Liver (tissue), 9 donors: ENCODE data around the gene RNLS. TPM values are rescaled to one million over a fixed set of nuclear protein-coding genes. Genes with fewer than 3 reads are reported as not detected.
A peak's percentile ranks its signal among the peaks of the same experiment; 100 is the strongest.

Source experiments
- DNase-seq: peaks from one replicate; pipeline ENCODE4 v3.0.0-alpha.2; 2017; ENCODE audit warnings: low spot score
- H3K27ac ChIP-seq, 2 donors: one replicate each; pipeline ENCODE4 v1.7.0; 2013; ENCODE audit warnings: inconsistent platforms in 2 of 2, low read length in 2 of 2, control low read depth in 1 of 2, low read depth in 1 of 2, mild to moderate bottlenecking in 1 of 2
- H3K27me3 ChIP-seq, 4 donors: one replicate each; pipeline versions ENCODE4 v1.6.1 to v1.7.0; 2013; ENCODE audit warnings: low read length in 3 of 4, inconsistent platforms in 1 of 4, mild to moderate bottlenecking in 1 of 4, moderate library complexity in 1 of 4; ENCODE audit not compliant: control insufficient read depth in 4 of 4, insufficient read depth in 4 of 4
- H3K36me3 ChIP-seq, 4 donors: one replicate each; pipeline versions ENCODE4 v1.6.1 to v1.7.0; 2013; ENCODE audit warnings: low read length in 3 of 4, mild to moderate bottlenecking in 3 of 4, low read depth in 1 of 4, moderate library complexity in 1 of 4; ENCODE audit not compliant: control insufficient read depth in 4 of 4, insufficient read depth in 3 of 4
- H3K4me1 ChIP-seq, 4 donors: one replicate each; pipeline versions ENCODE4 v1.6.1 to v1.7.0; 2013; ENCODE audit warnings: low read length in 3 of 4, mild to moderate bottlenecking in 3 of 4, moderate library complexity in 1 of 4; ENCODE audit not compliant: control insufficient read depth in 4 of 4, insufficient read depth in 4 of 4
- H3K4me3 ChIP-seq, 3 donors: one replicate each; pipeline versions ENCODE4 v1.6.1 to v1.7.0; 2013; ENCODE audit warnings: low read length in 3 of 3, control low read depth in 1 of 3, low read depth in 1 of 3, mild to moderate bottlenecking in 1 of 3
- H3K9ac ChIP-seq, 2 donors: one replicate each; pipeline ENCODE4 v1.7.0; 2013; ENCODE audit warnings: low read length in 2 of 2, mild to moderate bottlenecking in 2 of 2, moderate library complexity in 2 of 2, control low read depth in 1 of 2, low read depth in 1 of 2
- H3K9me3 ChIP-seq, 4 donors: one replicate each; pipeline versions ENCODE4 v1.6.1 to v1.7.0; 2013; ENCODE audit warnings: low read length in 3 of 4; ENCODE audit not compliant: control insufficient read depth in 4 of 4
- EGR1 ChIP-seq, 2 donors: IDR thresholded peaks; 2 replicates each; pipeline ENCODE4 v1.6.1; 2016 to 2018; ENCODE audit warnings: antibody characterized with exemption in 2 of 2, low read depth in 2 of 2
- FOXA1 ChIP-seq: IDR thresholded peaks from 2 replicates; pipeline ENCODE4 v1.6.1; 2016; ENCODE audit warnings: antibody characterized with exemption
- FOXA2 ChIP-seq: IDR thresholded peaks from 2 replicates; pipeline ENCODE4 v1.6.1; 2016; ENCODE audit warnings: antibody characterized with exemption
- GABPA ChIP-seq, 2 donors: IDR thresholded peaks in 1 of 2; conservative IDR thresholded peaks in 1 of 2; 2 replicates each; pipeline ENCODE4 v1.6.1; 2016; ENCODE audit warnings: antibody characterized with exemption in 2 of 2, mild to moderate bottlenecking in 1 of 2, moderate library complexity in 1 of 2
- HNF4A ChIP-seq, 2 donors: conservative IDR thresholded peaks; 2 replicates each; pipeline ENCODE4 v1.6.1; 2016; ENCODE audit warnings: antibody characterized with exemption in 2 of 2, mild to moderate bottlenecking in 2 of 2
- HNF4G ChIP-seq: IDR thresholded peaks from 2 replicates; pipeline ENCODE4 v1.6.1; 2016; ENCODE audit warnings: antibody characterized with exemption
- JUND ChIP-seq, 2 donors: IDR thresholded peaks; 2 replicates each; pipeline ENCODE4 v1.6.1; 2016; ENCODE audit warnings: antibody characterized with exemption in 2 of 2
- NR2F2 ChIP-seq: IDR thresholded peaks from 2 replicates; pipeline ENCODE4 v1.6.1; 2016; ENCODE audit warnings: antibody characterized with exemption
- RAD21 ChIP-seq, 2 donors: IDR thresholded peaks; 2 replicates each; pipeline ENCODE4 v1.6.1; 2016; ENCODE audit warnings: antibody characterized with exemption in 2 of 2, mild to moderate bottlenecking in 2 of 2
- RXRA ChIP-seq, 2 donors: IDR thresholded peaks; 2 replicates each; pipeline ENCODE4 v1.6.1; 2017 to 2018; ENCODE audit warnings: antibody characterized with exemption in 2 of 2, mild to moderate bottlenecking in 1 of 2
- SP1 ChIP-seq: IDR thresholded peaks from 2 replicates; pipeline ENCODE4 v1.6.1; 2018; ENCODE audit warnings: antibody characterized with exemption, mild to moderate bottlenecking
- TAF1 ChIP-seq: conservative IDR thresholded peaks from 2 replicates; pipeline ENCODE4 v1.6.1; 2016; ENCODE audit warnings: antibody characterized with exemption, mild to moderate bottlenecking
- YY1 ChIP-seq: IDR thresholded peaks from 2 replicates; pipeline ENCODE4 v1.6.1; 2016; ENCODE audit warnings: antibody characterized with exemption, mild to moderate bottlenecking
- WGBS: extraction: QIAGEN DNeasy Blood & Tissue Kit; methylation state at CpG from one replicate; pipeline ENCODE4 v1.1.7; 2013; 5-methylcytosine and 5-hydroxymethylcytosine counted together
- polyA plus RNA-seq, 2 donors: library from polyadenylated mRNA; stranded (reverse) in 1 of 2; unstranded in 1 of 2; fragments of 200-250 nt in 1 of 2; fragments of >200 nt in 1 of 2; fragmentation: Nextera tagmentation in 1 of 2; extraction: Ambion mirVana in 1 of 2; gene quantifications; one replicate each; pipeline versions ENCODE4 v1.2.1 to v1.2.3, GENCODE V29; 2013 to 2015
- total RNA-seq, 2 donors: library from RNA; depleted of rRNA; stranded (reverse); fragments of >200 nt; gene quantifications; one replicate each; pipeline ENCODE4 v1.2.3, GENCODE V29; 2014
- TF ChIP-seq, protein P1 (sequence below): IDR thresholded peaks from 2 replicates; pipeline ENCODE4 v1.6.1; 2016; ENCODE audit warnings: antibody characterized with exemption
- TF ChIP-seq, protein P2 (sequence below): fragments of 150-350 bp; IDR thresholded peaks from 2 replicates; pipeline ENCODE4 v1.5.1; 2017; ENCODE audit warnings: improper control_type of control experiment, low read depth, low read length; ENCODE audit not compliant: missing input control
- TF ChIP-seq, protein P3 (sequence below): IDR thresholded peaks from 2 replicates; pipeline ENCODE4 v1.6.1; 2016; ENCODE audit warnings: antibody characterized with exemption
- TF ChIP-seq, protein P4 (sequence below): IDR thresholded peaks from 2 replicates; pipeline ENCODE4 v1.6.1; 2016; ENCODE audit warnings: antibody characterized with exemption
- TF ChIP-seq, protein P5 (sequence below): IDR thresholded peaks from 2 replicates; pipeline ENCODE4 v1.6.1; 2016; ENCODE audit warnings: antibody characterized with exemption, mild to moderate bottlenecking
- donor health status: healthy.
- donor health status: healthy.
- donor health status: healthy.
- donor health status: healthy.
- donor health status: healthy.

RNLS gene
- total RNA-seq = 10 to 100 TPM in 1 of 2 donors, 1 to 10 TPM in 1; 4.1 to 12.4 TPM
- 1 to 10 TPM; 7.3 to 7.8 TPM for polyA plus RNA-seq

DNA sequence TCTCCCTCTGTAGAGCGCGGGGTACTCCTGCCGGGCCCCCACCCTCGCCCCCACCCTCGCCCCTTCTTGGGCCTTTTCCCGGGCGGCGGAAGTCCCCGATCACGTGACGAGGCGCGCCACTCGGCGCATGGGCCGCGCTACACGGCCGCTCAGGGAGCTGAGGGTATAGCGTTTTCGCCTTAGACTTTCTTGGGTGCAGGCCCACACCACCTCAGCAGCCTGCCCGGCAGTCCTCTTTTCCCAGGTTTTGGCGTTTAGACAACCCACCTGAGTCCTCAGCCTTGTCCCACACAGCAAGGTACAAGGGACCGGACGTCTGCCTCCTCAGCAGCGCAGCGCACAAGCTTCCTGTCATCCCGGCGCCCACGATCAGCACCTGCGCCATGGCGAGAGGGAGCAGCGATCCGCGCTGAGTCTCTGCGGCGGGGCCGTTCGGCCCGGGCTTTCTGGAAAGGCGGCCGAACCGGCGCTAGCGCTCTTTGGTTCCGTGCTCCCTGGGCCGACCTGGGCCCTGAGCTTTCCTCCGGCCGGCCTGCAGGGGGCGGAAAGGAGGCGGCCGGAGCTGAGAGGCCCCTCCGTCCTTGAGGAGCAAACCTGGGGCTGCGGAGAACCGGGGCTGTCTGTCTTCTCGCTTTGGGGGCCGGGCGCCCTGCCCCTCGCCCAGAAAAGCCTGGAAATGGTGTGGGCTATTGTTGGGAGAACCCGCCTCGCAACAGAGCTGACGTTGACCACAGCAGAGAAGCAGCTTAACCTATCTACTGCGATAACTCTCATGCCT lies at the start of gene RNLS:
Gene RNLS (minus strand): TSS at position 513 of the 778 bp plus-strand sequence.
- 2% methylated on average over 63 of the region's 63 CpGs for WGBS
- Histone ChIP-seq H3K27ac (peak within 1 kb of the TSS; percentile 91 to 95), H3K36me3 (no peaks in the 10 kb centered on the region), H3K4me3 (peak within 1 kb of the TSS; percentile 63 to 84 (median 77)), H3K9me3 (no peaks in the 10 kb centered on the region), H3K9ac (peak within 1 kb of the TSS; percentile 95 to 96), H3K4me1 (peaks cover 0 to 10% (median 5%) of the 10 kb centered on the region in 4 donors), H3K27me3 (no peaks in the 10 kb centered on the region)
- DNase-seq = peak; percentile 74
- no peak for TF ChIP-seq HNF4G
- TF ChIP-seq FOXA1 = no peak
- TF ChIP-seq, protein P1, sequence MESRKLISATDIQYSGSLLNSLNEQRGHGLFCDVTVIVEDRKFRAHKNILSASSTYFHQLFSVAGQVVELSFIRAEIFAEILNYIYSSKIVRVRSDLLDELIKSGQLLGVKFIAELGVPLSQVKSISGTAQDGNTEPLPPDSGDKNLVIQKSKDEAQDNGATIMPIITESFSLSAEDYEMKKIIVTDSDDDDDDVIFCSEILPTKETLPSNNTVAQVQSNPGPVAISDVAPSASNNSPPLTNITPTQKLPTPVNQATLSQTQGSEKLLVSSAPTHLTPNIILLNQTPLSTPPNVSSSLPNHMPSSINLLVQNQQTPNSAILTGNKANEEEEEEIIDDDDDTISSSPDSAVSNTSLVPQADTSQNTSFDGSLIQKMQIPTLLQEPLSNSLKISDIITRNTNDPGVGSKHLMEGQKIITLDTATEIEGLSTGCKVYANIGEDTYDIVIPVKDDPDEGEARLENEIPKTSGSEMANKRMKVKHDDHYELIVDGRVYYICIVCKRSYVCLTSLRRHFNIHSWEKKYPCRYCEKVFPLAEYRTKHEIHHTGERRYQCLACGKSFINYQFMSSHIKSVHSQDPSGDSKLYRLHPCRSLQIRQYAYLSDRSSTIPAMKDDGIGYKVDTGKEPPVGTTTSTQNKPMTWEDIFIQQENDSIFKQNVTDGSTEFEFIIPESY = no peak
- no peak for TF ChIP-seq NR2F2
- TF ChIP-seq, protein P2, sequence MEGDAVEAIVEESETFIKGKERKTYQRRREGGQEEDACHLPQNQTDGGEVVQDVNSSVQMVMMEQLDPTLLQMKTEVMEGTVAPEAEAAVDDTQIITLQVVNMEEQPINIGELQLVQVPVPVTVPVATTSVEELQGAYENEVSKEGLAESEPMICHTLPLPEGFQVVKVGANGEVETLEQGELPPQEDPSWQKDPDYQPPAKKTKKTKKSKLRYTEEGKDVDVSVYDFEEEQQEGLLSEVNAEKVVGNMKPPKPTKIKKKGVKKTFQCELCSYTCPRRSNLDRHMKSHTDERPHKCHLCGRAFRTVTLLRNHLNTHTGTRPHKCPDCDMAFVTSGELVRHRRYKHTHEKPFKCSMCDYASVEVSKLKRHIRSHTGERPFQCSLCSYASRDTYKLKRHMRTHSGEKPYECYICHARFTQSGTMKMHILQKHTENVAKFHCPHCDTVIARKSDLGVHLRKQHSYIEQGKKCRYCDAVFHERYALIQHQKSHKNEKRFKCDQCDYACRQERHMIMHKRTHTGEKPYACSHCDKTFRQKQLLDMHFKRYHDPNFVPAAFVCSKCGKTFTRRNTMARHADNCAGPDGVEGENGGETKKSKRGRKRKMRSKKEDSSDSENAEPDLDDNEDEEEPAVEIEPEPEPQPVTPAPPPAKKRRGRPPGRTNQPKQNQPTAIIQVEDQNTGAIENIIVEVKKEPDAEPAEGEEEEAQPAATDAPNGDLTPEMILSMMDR = peak; percentile 50
- TF ChIP-seq, protein P3, sequence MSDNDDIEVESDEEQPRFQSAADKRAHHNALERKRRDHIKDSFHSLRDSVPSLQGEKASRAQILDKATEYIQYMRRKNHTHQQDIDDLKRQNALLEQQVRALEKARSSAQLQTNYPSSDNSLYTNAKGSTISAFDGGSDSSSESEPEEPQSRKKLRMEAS = peak; percentile 28
- TF ChIP-seq, protein P4, sequence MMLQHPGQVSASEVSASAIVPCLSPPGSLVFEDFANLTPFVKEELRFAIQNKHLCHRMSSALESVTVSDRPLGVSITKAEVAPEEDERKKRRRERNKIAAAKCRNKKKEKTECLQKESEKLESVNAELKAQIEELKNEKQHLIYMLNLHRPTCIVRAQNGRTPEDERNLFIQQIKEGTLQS = no peak
- TF ChIP-seq, protein P5, sequence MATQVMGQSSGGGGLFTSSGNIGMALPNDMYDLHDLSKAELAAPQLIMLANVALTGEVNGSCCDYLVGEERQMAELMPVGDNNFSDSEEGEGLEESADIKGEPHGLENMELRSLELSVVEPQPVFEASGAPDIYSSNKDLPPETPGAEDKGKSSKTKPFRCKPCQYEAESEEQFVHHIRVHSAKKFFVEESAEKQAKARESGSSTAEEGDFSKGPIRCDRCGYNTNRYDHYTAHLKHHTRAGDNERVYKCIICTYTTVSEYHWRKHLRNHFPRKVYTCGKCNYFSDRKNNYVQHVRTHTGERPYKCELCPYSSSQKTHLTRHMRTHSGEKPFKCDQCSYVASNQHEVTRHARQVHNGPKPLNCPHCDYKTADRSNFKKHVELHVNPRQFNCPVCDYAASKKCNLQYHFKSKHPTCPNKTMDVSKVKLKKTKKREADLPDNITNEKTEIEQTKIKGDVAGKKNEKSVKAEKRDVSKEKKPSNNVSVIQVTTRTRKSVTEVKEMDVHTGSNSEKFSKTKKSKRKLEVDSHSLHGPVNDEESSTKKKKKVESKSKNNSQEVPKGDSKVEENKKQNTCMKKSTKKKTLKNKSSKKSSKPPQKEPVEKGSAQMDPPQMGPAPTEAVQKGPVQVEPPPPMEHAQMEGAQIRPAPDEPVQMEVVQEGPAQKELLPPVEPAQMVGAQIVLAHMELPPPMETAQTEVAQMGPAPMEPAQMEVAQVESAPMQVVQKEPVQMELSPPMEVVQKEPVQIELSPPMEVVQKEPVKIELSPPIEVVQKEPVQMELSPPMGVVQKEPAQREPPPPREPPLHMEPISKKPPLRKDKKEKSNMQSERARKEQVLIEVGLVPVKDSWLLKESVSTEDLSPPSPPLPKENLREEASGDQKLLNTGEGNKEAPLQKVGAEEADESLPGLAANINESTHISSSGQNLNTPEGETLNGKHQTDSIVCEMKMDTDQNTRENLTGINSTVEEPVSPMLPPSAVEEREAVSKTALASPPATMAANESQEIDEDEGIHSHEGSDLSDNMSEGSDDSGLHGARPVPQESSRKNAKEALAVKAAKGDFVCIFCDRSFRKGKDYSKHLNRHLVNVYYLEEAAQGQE = peak; percentile 37
- TF ChIP-seq SP1 = peak; percentile 16
- no peak for TF ChIP-seq EGR1 (IDR thresholded peaks at IDR 0.05; ENCODE audit: low read depth in 2 of 2)
- no peak for TF ChIP-seq FOXA2
- peak; percentile 54 to 68 for TF ChIP-seq RAD21 (IDR thresholded peaks at IDR 0.05)
- TF ChIP-seq YY1 = peak; percentile 80
- peak; percentile 29 for TF ChIP-seq TAF1
- TF ChIP-seq RXRA (IDR thresholded peaks at IDR 0.05) = peak in 1 of 2 donors; percentile 9
- TF ChIP-seq GABPA (IDR thresholded peaks at IDR 0.05 in 1 of 2, conservative IDR thresholded peaks at IDR 0.05 in 1 of 2) = peak in 1 of 2 donors; percentile 70
- no peak for TF ChIP-seq HNF4A (conservative IDR thresholded peaks at IDR 0.05)
- TF ChIP-seq JUND (IDR thresholded peaks at IDR 0.05) = no peak
